WTC11 (cell line): Measurements from ENCODE around the gene IL4I1. TPM values are rescaled to one million over a fixed set of nuclear protein-coding genes. Genes with fewer than 3 reads are reported as not detected.
A peak's percentile ranks its signal among the peaks of the same experiment; 100 is the strongest.

Experiments
- ATAC-seq: fragments of 200-7000 bp; cut with Tn5 transposase; 2 replicates; pipeline ENCODE4 v1.10.0; 2021; ENCODE audit warnings: mild to moderate bottlenecking, moderate library complexity
- CTCF ChIA-PET: fragments of 300-600 bp; sonication (Branson Sonifier 250); formaldehyde crosslinking; loops from one replicate; lab custom pipeline; 2021; ENCODE audit warnings: antibody characterized with exemption; lab: Charles Lee
- POLR2A ChIA-PET: fragments of 350-600 bp; sonication (Branson Sonifier 250); formaldehyde crosslinking; loops from one replicate; lab custom pipeline; 2021; ENCODE audit warnings: antibody characterized with exemption; lab: Charles Lee
- DNase-seq: peaks from one replicate; pipeline ENCODE4 v3.0.0; 2021; ENCODE audit warnings: low spot score
- H3K27ac Mint-ChIP-seq: 2 replicates; pipeline ENCODE4 v1.8.0; 2021; ENCODE audit warnings: mixed read lengths
- H3K27me3 Mint-ChIP-seq: 2 replicates; pipeline ENCODE4 v1.8.0; 2021; ENCODE audit warnings: low read depth, mild to moderate bottlenecking, moderate library complexity, mixed read lengths
- H3K36me3 Mint-ChIP-seq: 2 replicates; pipeline ENCODE4 v1.8.0; 2021; ENCODE audit warnings: mixed read lengths
- H3K4me1 Mint-ChIP-seq: 2 replicates; pipeline ENCODE4 v1.8.0; 2022; ENCODE audit warnings: mixed read lengths
- H3K4me3 Mint-ChIP-seq: 2 replicates; pipeline ENCODE4 v1.8.0; 2021; ENCODE audit warnings: mild to moderate bottlenecking, moderate library complexity, mixed read lengths
- H3K9me3 Mint-ChIP-seq: 2 replicates; pipeline ENCODE4 v1.8.0; 2021; ENCODE audit warnings: mixed read lengths
- ATF3 ChIP-seq: sonication (generic); formaldehyde crosslinking; conservative IDR thresholded peaks from 2 replicates; pipeline ENCODE4 v1.8.1; 2022; ENCODE audit warnings: mild to moderate bottlenecking, missing genetic modification reagents
- ATF6 ChIP-seq: sonication (generic); formaldehyde crosslinking; IDR thresholded peaks from 2 replicates; pipeline ENCODE4 v1.8.1; 2023; ENCODE audit warnings: mild to moderate bottlenecking, missing genetic modification reagents
- CREB1 ChIP-seq: sonication (generic); formaldehyde crosslinking; IDR thresholded peaks from 2 replicates; pipeline ENCODE4 v1.8.0; 2023; ENCODE audit warnings: mild to moderate bottlenecking, missing genetic modification reagents
- E2F5 ChIP-seq: sonication (generic); formaldehyde crosslinking; IDR thresholded peaks from 2 replicates; pipeline ENCODE4 v1.8.1; 2022; ENCODE audit warnings: mild to moderate bottlenecking, moderate library complexity, missing genetic modification reagents
- ERG ChIP-seq: fragments of 250-450 bp; sonication (Bioruptor Pico); IDR thresholded peaks from 2 replicates; pipeline ENCODE4 v1.8.0; 2021; ENCODE audit warnings: mild to moderate bottlenecking
- ESRRA ChIP-seq: sonication (generic); formaldehyde crosslinking; IDR thresholded peaks from 2 replicates; pipeline ENCODE4 v1.8.1; 2022; ENCODE audit warnings: mild to moderate bottlenecking, missing genetic modification reagents, borderline replicate concordance
- GABPB1 ChIP-seq: sonication (generic); formaldehyde crosslinking; IDR thresholded peaks from 2 replicates; pipeline ENCODE4 v1.8.1; 2023; ENCODE audit warnings: mild to moderate bottlenecking, missing genetic modification reagents
- GRHL2 ChIP-seq: fragments of 250-450 bp; sonication (Bioruptor Pico); IDR thresholded peaks from 2 replicates; pipeline ENCODE4 v1.8.0; 2022; ENCODE audit warnings: mild to moderate bottlenecking, moderate library complexity; ENCODE audit not compliant: insufficient replicate concordance, severe bottlenecking
- GTF2I ChIP-seq: fragments of 250-450 bp; sonication (Bioruptor Pico); conservative IDR thresholded peaks from 2 replicates; pipeline ENCODE4 v1.4.0; 2021; ENCODE audit warnings: mild to moderate bottlenecking
- HMGA2 ChIP-seq: fragments of 250-450 bp; sonication (Bioruptor Pico); IDR thresholded peaks from 2 replicates; pipeline ENCODE4 v1.4.0; 2021; ENCODE audit warnings: mild to moderate bottlenecking, moderate library complexity
- KAT7 ChIP-seq: sonication (generic); formaldehyde crosslinking; IDR thresholded peaks from 2 replicates; pipeline ENCODE4 v1.8.1; 2023; ENCODE audit warnings: missing genetic modification reagents, mild to moderate bottlenecking, borderline replicate concordance
- MLX ChIP-seq: sonication (generic); formaldehyde crosslinking; IDR thresholded peaks from 2 replicates; pipeline ENCODE4 v1.8.1; 2023; ENCODE audit warnings: mild to moderate bottlenecking, missing genetic modification reagents, moderate library complexity
- PREB ChIP-seq: sonication (generic); formaldehyde crosslinking; IDR thresholded peaks from 2 replicates; pipeline ENCODE4 v1.8.1; 2022; ENCODE audit warnings: mild to moderate bottlenecking, missing genetic modification reagents, moderate library complexity, borderline replicate concordance
- PRRX2 ChIP-seq: fragments of 250-450 bp; sonication (Bioruptor Pico); IDR thresholded peaks from 2 replicates; pipeline ENCODE4 v1.8.0; 2021; ENCODE audit warnings: mild to moderate bottlenecking
- RORB ChIP-seq: fragments of 250-450 bp; sonication (Bioruptor Pico); IDR thresholded peaks from 2 replicates; pipeline ENCODE4 v1.9.0; 2021; ENCODE audit warnings: mild to moderate bottlenecking
- SOX15 ChIP-seq: fragments of 250-450 bp; sonication (Bioruptor Pico); IDR thresholded peaks from 2 replicates; pipeline ENCODE4 v1.9.0; 2021; ENCODE audit warnings: mild to moderate bottlenecking
- ZMAT4 ChIP-seq: fragments of 250-450 bp; sonication (Bioruptor Pico); IDR thresholded peaks from 2 replicates; pipeline ENCODE4 v1.9.0; 2021; ENCODE audit warnings: mild to moderate bottlenecking
- ZNF121 ChIP-seq: sonication (generic); formaldehyde crosslinking; IDR thresholded peaks from 2 replicates; pipeline ENCODE4 v1.8.0; 2023; ENCODE audit warnings: missing genetic modification reagents
- ZNF416 ChIP-seq: fragments of 250-450 bp; sonication (Bioruptor Pico); IDR thresholded peaks from 2 replicates; pipeline ENCODE4 v1.9.0; 2021; ENCODE audit warnings: mild to moderate bottlenecking, inconsistent platforms
- ZNF425 ChIP-seq: fragments of 250-450 bp; sonication (Bioruptor Pico); conservative IDR thresholded peaks from 2 replicates; pipeline ENCODE4 v1.9.0; 2021; ENCODE audit warnings: mild to moderate bottlenecking
- ZNF512 ChIP-seq: sonication (generic); formaldehyde crosslinking; IDR thresholded peaks from 2 replicates; pipeline ENCODE4 v1.8.1; 2022; ENCODE audit warnings: missing genetic modification reagents, borderline replicate concordance
- total RNA-seq: library from RNA; stranded (reverse); gene quantifications from 3 replicates; pipeline ENCODE4 v1.2.3, GENCODE V29; 2021

Gene IL4I1
- total RNA-seq, 1 experiment from 2014 or later: 0.83 TPM

- POLR2A ChIA-PET: no interaction called here
- no peak for ATAC-seq
- DNase-seq: no peak
- Mint-ChIP-seq H3K36me3 (peaks cover 33% of the 10 kb centered on the region), H3K27ac (peak overlapping the region; percentile 38; the same call in 1 of the 2 replicates), H3K9me3 (no peaks in the 10 kb centered on the region), H3K27me3 (no peaks in the 10 kb centered on the region), H3K4me1 (no peaks in the 10 kb centered on the region), H3K4me3 (no peak overlapping the region)
- no peak for TF ChIP-seq GABPB1 (CRISPR knock-in tag)
- TF ChIP-seq HMGA2 (CRISPR knock-in tag): no peak
- TF ChIP-seq ATF6 (CRISPR knock-in tag): no peak
- no peak for TF ChIP-seq ATF3 (CRISPR knock-in tag)
- no peak for TF ChIP-seq ZNF121 (CRISPR knock-in tag)
- no peak for TF ChIP-seq PRRX2 (CRISPR knock-in tag)
- TF ChIP-seq ESRRA (CRISPR knock-in tag): no peak
- no peak for TF ChIP-seq ZNF512 (CRISPR knock-in tag)
- no peak for TF ChIP-seq RORB (CRISPR knock-in tag)
- no peak for TF ChIP-seq GRHL2 (CRISPR knock-in tag)
- TF ChIP-seq SOX15 (CRISPR knock-in tag): no peak
- no peak for TF ChIP-seq ZMAT4 (CRISPR knock-in tag)
- TF ChIP-seq ZNF425 (CRISPR knock-in tag): no peak
- no peak for TF ChIP-seq ERG
- TF ChIP-seq GTF2I: no peak
- no peak for TF ChIP-seq ZNF416 (CRISPR knock-in tag)
- no peak for TF ChIP-seq MLX (CRISPR knock-in tag)
- CTCF ChIA-PET: no interaction called here
These were observed 56.4 kb downstream of the IL4I1 start for GRCh38 chr19:49840321-49840720.

GRCh38 chr19:49839713-49840112 lies 57.0 kb downstream of the IL4I1 start:
- no peaks in the 10 kb centered on the region for H3K9me3 Mint-ChIP-seq
- no peaks in the 10 kb centered on the region for H3K27me3 Mint-ChIP-seq
- no peak overlapping the region for H3K27ac Mint-ChIP-seq
- ATAC-seq (no peak), DNase-seq (no peak)
- POLR2A ChIA-PET: no interaction called here
- no peaks in the 10 kb centered on the region for H3K4me1 Mint-ChIP-seq
- peaks cover 39% of the 10 kb centered on the region for H3K36me3 Mint-ChIP-seq
- CTCF ChIA-PET: no interaction called here
- no peak overlapping the region for H3K4me3 Mint-ChIP-seq
- TF ChIP-seq CREB1 (CRISPR knock-in tag): no peak
- TF ChIP-seq PREB: no peak
- no peak for TF ChIP-seq ZNF121 (CRISPR knock-in tag)
- TF ChIP-seq E2F5 (CRISPR knock-in tag): no peak
- no peak for TF ChIP-seq ZNF425 (CRISPR knock-in tag)
- no peak for TF ChIP-seq ZNF416 (CRISPR knock-in tag)
- no peak for TF ChIP-seq KAT7 (CRISPR knock-in tag)
